GM08714 (cell line): ENCODE data around the gene TM9SF1.

ENCODE experiments used
- H3K4me3 ChIP-seq: fragments of 200-500 bp; sonication (Bioruptor generic); 2 replicates; pipeline ENCODE4 v1.5.1; 2014; ENCODE audit warnings: mild to moderate bottlenecking, low read length, inconsistent platforms
- ZNF274 ChIP-seq: IDR thresholded peaks from 2 replicates; pipeline ENCODE4 v1.6.1; 2012; ENCODE audit warnings: mild to moderate bottlenecking, low read depth, low read length

The TM9SF1 gene

GRCh38 chr14:24171422-24172260 is 23.6 kb downstream of the TM9SF1 start, which contains the start of gene REC8:
TSS of gene REC8 (plus strand) at chr14:24172080. CDS start at chr14:24172553, 473 bp downstream.
- H3K4me3 ChIP-seq: peak within 1 kb of the TSS; percentile 65; the same call in 1 of the 2 replicates
- no peak for TF ChIP-seq ZNF274

DNA sequence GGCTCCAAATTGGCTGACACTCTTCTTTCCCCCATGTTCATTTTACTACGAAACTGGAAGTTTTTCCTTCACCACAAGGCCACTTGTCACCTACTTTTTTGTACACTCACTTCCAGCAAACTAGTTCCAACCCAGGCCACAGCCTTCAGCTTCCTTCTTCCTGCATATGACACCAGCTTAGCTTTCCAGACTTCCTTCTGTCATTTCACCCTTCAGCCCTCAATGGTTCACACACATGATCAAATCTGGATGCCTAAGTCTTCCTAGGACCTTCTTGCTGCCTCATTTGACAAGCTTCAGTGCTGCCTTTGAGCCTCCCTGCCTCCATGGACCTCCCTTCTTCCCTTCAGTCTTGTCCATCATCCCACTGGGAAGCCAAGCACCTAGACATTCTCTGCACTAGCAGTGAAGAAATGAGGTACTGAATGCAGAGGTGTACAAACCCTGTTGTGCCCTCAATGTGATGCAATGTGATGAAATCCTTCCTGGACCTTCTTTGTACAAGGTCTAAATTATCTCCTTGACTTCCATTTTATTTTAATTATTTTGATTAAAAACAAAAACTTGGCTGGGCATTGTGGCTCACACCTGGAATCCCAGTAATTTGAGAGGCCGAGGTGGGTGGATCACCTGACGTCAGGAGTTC is 27.6 kb downstream of the TM9SF1 start:
- TF ChIP-seq ZNF274: no peak
- H3K4me3 ChIP-seq: no peak overlapping the region

DNA sequence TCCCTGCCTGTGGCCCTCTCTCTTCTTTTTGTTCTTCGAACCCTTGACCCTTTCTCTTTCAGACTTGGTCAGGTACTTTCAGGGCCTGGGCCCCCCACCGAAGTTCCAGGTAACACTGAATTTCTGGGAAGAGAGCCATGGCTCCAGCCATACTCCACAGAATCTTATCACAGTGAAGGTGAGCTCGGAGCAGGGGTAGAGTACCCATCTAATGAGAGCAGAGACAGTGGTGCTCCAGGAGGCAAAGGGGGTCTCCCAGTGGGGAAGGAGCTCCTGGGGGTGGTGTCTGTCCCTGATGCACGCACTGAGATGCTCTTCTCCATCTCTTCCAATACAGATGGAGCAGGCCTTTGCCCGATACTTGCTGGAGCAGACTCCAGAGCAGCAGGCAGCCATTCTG is 29.5 kb downstream of the TM9SF1 start:
- H3K4me3 ChIP-seq: no peak overlapping the region
- no peak for TF ChIP-seq ZNF274

DNA sequence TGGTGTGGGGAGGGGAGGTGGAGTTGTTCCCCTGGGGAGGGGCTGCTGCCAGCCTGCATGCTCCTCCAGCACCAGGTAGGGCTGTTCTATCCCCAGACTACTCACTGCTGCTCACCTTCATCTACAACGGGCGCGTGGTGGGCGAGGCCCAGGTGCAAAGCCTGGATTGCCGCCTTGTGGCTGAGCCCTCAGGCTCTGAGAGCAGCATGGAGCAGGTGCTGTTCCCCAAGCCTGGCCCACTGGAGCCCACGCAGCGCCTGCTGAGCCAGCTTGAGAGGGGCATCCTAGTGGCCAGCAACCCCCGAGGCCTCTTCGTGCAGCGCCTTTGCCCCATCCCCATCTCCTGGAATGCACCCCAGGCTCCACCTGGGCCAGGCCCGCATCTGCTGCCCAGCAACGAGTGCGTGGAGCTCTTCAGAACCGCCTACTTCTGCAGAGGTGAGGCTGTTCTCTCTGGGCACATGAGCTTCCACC is 30.7 kb downstream of the TM9SF1 start:
- TF ChIP-seq ZNF274: no peak

GRCh38 chr14:24162093-24162492 is 33.1 kb downstream of the TM9SF1 start:
- peak overlapping the region; percentile 89 for H3K4me3 ChIP-seq
- no peak for TF ChIP-seq ZNF274

More for the DNA sequence above, 30.7 kb downstream of the TM9SF1 start:
- H3K4me3 ChIP-seq: no peak overlapping the region

DNA sequence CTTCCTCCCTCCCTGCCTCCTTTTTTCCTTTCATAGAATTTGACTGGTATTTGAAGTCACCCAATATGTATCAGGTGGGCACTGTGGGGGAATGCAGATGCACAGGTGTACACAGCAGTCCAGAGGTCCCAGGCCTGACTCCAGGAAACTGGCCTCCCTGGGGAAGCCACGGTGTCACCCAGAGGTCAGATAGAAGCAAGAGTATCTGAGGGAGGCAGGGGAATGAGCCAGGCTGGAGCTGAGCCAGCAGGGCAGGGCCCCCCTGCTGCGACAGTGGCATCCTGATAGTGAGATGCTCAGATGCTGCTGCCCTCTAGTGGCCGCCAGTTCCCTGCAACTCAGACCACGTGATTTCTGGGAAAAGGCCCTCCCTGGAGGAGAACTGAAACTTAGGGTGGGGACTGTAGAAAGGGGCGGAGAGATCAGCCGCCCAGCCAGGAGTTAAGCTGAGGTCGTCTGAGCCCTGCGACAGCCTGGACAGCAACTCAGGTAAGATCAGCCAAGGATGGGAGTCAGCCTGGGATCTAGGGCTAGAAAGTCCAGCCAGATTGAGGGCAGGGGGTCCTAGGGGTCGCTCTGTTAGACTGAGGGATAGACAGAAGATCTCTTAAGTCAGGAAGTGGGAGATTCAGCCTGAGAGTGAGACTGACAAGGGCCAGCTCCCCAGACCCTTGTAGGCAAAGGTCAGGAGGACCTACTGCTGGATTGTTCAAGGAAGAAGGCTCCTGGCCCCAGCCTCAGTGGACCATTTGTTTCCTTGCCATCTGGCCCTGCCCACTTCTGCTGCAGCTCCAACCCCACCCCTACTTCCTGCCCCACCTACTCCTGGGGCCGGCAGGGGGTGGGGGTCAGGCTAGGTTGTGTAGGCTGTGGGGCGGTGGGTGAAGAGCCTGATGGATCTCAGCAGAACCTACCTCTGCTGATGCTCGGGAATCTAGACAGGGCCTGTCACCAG is 34.1 kb downstream of the TM9SF1 start, which contains the start of gene IRF9:
TSS of gene IRF9 (plus strand) at position 416 of the 955 bp plus-strand sequence. CDS start 880 bp downstream, outside the sequence.
- TF ChIP-seq ZNF274: no peak
- peak within 1 kb of the TSS; percentile 89 for H3K4me3 ChIP-seq

- no peak for TF ChIP-seq ZNF274
- no peak overlapping the region; the same call in 1 of the 2 replicates for H3K4me3 ChIP-seq
Observed at GRCh38 chr14:24160499-24160849, 34.8 kb downstream of the TM9SF1 start.

GRCh38 chr14:24159777-24160498 is 35.3 kb downstream of the TM9SF1 start:
- no peak for TF ChIP-seq ZNF274
- no peak overlapping the region for H3K4me3 ChIP-seq

- H3K4me3 ChIP-seq: no peak overlapping the region
- no peak for TF ChIP-seq ZNF274
Observed at GRCh38 chr14:24157331-24157730, 37.9 kb downstream of the TM9SF1 start.

GRCh38 chr14:24156840-24157239 is 38.4 kb downstream of the TM9SF1 start:
- no peak for TF ChIP-seq ZNF274
- H3K4me3 ChIP-seq: no peak overlapping the region

DNA sequence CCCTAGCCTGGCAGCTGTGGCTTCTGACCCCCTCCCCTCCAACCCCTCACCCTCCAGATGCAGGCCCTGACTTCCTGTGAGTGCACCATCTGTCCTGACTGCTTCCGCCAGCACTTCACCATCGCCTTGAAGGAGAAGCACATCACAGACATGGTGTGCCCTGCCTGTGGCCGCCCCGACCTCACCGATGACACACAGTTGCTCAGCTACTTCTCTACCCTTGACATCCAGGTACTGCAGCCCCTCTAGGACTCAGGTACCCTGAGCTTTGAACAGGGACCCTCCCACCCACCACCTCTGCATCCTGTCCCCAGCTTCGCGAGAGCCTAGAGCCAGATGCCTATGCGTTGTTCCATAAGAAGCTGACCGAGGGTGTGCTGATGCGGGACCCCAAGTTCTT is 40.1 kb downstream of the TM9SF1 start:
- H3K4me3 ChIP-seq: no peak overlapping the region
- no peak for TF ChIP-seq ZNF274

GRCh38 chr14:24151404-24152080 is 43.7 kb downstream of the TM9SF1 start:
- TF ChIP-seq ZNF274: no peak
- H3K4me3 ChIP-seq: no peak overlapping the region

DNA sequence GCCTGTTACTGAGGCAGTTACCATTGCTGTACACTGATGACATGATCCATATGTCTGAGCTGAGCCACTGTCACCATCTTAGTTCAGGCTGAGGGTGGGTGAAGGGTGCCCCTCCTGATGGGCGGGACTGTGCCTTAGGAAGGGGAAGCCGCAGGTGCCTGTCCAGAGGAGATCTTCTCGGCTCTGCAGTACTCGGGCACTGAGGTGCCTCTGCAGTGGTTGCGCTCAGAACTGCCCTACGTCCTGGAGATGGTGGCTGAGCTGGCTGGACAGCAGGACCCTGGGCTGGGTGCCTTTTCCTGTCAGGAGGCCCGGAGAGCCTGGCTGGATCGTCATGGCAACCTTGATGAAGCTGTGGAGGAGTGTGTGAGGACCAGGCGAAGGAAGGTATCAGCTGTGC is 44.2 kb downstream of the TM9SF1 start:
- no peak overlapping the region for H3K4me3 ChIP-seq
- no peak for TF ChIP-seq ZNF274
